Measurements from ENCODE around the gene CLSTN2.

Gene CLSTN2

DNA sequence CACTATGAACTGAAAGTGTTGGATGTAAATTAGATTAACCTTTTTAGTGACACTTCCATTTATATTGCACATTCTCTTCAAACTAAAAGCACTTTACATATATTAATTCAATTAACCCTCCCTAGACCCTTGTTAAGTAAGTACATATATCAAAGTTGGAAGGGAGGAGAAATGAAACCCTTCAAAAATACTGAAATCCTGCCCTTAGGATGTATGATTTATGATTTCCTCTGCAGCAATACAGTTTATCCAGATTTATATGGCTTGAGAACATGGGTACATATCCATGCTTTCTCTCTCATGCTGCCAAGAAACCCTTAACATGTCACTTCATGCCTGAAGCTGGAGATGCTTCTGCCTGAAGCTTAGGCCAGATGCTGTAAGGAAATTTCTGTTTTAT, 11.0 kb downstream of the CLSTN2 start:
- CTCF ChIA-PET, result no interaction called here

DNA sequence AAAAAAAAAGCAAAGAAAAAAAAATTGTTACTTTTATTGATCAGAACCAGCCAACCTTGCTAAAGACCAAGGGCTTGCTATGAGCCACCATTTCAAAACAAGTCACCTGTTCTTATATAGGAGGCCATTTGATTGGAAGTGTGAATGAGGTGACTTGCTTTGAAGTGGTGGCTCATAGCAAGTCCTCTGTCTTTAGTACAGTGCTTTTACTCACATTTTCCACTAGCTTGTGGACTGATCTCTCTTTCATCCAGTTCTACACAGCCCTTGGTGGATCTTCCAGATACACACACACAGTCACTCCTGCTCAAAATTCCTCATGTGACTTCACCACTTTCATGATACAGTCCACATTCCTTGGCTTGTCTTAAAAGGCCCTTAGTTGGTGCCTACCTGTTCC, 13.5 kb downstream of the CLSTN2 start:
- TF ChIP-seq CTBP1 (IDR thresholded peaks at IDR 0.05; ENCODE audit: borderline replicate concordance) (no peak), ZNF384 (IDR thresholded peaks at IDR 0.05) (no peak), NFRKB (IDR thresholded peaks at IDR 0.05) (no peak), HDGF (IDR thresholded peaks at IDR 0.05; ENCODE audit: borderline replicate concordance) (no peak), FOXK2 (IDR thresholded peaks at IDR 0.05) (no peak)
- TF ChIP-seq, protein P1, sequence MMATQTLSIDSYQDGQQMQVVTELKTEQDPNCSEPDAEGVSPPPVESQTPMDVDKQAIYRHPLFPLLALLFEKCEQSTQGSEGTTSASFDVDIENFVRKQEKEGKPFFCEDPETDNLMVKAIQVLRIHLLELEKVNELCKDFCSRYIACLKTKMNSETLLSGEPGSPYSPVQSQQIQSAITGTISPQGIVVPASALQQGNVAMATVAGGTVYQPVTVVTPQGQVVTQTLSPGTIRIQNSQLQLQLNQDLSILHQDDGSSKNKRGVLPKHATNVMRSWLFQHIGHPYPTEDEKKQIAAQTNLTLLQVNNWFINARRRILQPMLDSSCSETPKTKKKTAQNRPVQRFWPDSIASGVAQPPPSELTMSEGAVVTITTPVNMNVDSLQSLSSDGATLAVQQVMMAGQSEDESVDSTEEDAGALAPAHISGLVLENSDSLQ (IDR thresholded peaks at IDR 0.05), result no peak
- CTCF ChIA-PET, result no interaction called here
- POLR2A ChIA-PET, result no interaction called here
- no peak for DNase-seq (ENCODE audit: extremely low spot score)

More for the DNA sequence above, 11.0 kb downstream of the CLSTN2 start:
- POLR2A ChIA-PET, result no interaction called here
- no peak for DNase-seq (ENCODE audit: extremely low spot score)
- TF ChIP-seq BHLHE40 (IDR thresholded peaks at IDR 0.05; ENCODE audit: borderline replicate concordance), result no peak
- no peak for TF ChIP-seq NFRKB (IDR thresholded peaks at IDR 0.05)
- no peak for TF ChIP-seq FOXM1 (IDR thresholded peaks at IDR 0.05; ENCODE audit: borderline replicate concordance)
- TF ChIP-seq ARNT (IDR thresholded peaks at IDR 0.05), result no peak
- no peak for TF ChIP-seq FOXK2 (IDR thresholded peaks at IDR 0.05)
- no peak for TF ChIP-seq SUZ12 (IDR thresholded peaks at IDR 0.05)
- TF ChIP-seq FOXA1 (IDR thresholded peaks at IDR 0.05), result no peak
- TF ChIP-seq CTBP1 (IDR thresholded peaks at IDR 0.05; ENCODE audit: borderline replicate concordance), result no peak
- TF ChIP-seq LEF1 (IDR thresholded peaks at IDR 0.05; ENCODE audit: borderline replicate concordance), result no peak
- no peak for TF ChIP-seq L3MBTL2 (conservative IDR thresholded peaks at IDR 0.05)
- TF ChIP-seq, protein P1 (IDR thresholded peaks at IDR 0.05), result no peak
- no peak for TF ChIP-seq HDGF (IDR thresholded peaks at IDR 0.05; ENCODE audit: borderline replicate concordance)
- no peak for TF ChIP-seq SP1 (IDR thresholded peaks at IDR 0.05)

DNA sequence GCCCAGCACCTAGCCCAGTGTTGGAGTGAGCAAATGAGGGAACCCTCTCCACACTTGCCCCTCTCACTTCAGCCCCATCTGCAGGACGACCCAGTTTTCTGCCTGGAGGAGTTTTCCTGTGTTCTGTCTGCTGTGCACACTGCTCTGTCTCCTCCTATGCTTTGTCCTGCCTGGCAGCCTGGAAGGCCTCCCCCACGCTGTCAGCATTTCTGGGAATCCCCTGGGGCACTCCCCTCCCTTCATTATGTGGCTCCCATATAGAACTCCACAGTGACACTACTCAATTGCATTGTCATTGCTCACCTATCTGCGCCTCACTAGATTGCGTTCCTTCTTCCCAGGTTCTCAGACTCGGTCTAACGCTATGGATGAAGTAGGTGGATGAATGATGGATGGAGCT, 13.9 kb downstream of the CLSTN2 start:
- ChIA-PET CTCF (no interaction called here), POLR2A (no interaction called here)
- DNase-seq (ENCODE audit: extremely low spot score), result no peak
- TF ChIP-seq HDGF (IDR thresholded peaks at IDR 0.05; ENCODE audit: borderline replicate concordance) (no peak), BHLHE40 (IDR thresholded peaks at IDR 0.05; ENCODE audit: borderline replicate concordance) (no peak), L3MBTL2 (conservative IDR thresholded peaks at IDR 0.05) (no peak), FOXK2 (IDR thresholded peaks at IDR 0.05) (no peak), FOXA1 (IDR thresholded peaks at IDR 0.05) (no peak), NFRKB (IDR thresholded peaks at IDR 0.05) (no peak), LEF1 (IDR thresholded peaks at IDR 0.05; ENCODE audit: borderline replicate concordance) (no peak), TARDBP (IDR thresholded peaks at IDR 0.05) (no peak), SUZ12 (IDR thresholded peaks at IDR 0.05) (no peak), SP1 (IDR thresholded peaks at IDR 0.05) (no peak), CTBP1 (IDR thresholded peaks at IDR 0.05; ENCODE audit: borderline replicate concordance) (no peak), ARNT (IDR thresholded peaks at IDR 0.05) (no peak), ZNF384 (IDR thresholded peaks at IDR 0.05) (no peak), FOXM1 (IDR thresholded peaks at IDR 0.05; ENCODE audit: borderline replicate concordance) (no peak), ELF4 (IDR thresholded peaks at IDR 0.05) (no peak)
- TF ChIP-seq, protein P1 (IDR thresholded peaks at IDR 0.05), result no peak

GRCh38 chr3:139953131-139953910, 18.3 kb downstream of the CLSTN2 start:
- TF ChIP-seq LEF1 (IDR thresholded peaks at IDR 0.05; ENCODE audit: borderline replicate concordance) (no peak), FOXM1 (IDR thresholded peaks at IDR 0.05; ENCODE audit: borderline replicate concordance) (no peak), ARNT (IDR thresholded peaks at IDR 0.05) (no peak), SP1 (IDR thresholded peaks at IDR 0.05) (no peak), FOXA1 (IDR thresholded peaks at IDR 0.05) (no peak), HDGF (IDR thresholded peaks at IDR 0.05; ENCODE audit: borderline replicate concordance) (no peak), FOXK2 (IDR thresholded peaks at IDR 0.05) (no peak), NFRKB (IDR thresholded peaks at IDR 0.05) (no peak), SUZ12 (IDR thresholded peaks at IDR 0.05) (no peak), ELF4 (IDR thresholded peaks at IDR 0.05) (no peak), L3MBTL2 (conservative IDR thresholded peaks at IDR 0.05) (no peak)
- TF ChIP-seq, protein P1 (IDR thresholded peaks at IDR 0.05), result no peak
- POLR2A ChIA-PET, result no interaction called here
- CTCF ChIA-PET, result no interaction called here
- no peak for DNase-seq (ENCODE audit: extremely low spot score)

GRCh38 chr3:139954146-139954860, 19.3 kb downstream of the CLSTN2 start:
- TF ChIP-seq, protein P1 (IDR thresholded peaks at IDR 0.05), result no peak
- TF ChIP-seq LEF1 (IDR thresholded peaks at IDR 0.05; ENCODE audit: borderline replicate concordance) (no peak), FOXM1 (IDR thresholded peaks at IDR 0.05; ENCODE audit: borderline replicate concordance) (no peak), SUZ12 (IDR thresholded peaks at IDR 0.05) (no peak), ZNF384 (IDR thresholded peaks at IDR 0.05) (no peak), ARNT (IDR thresholded peaks at IDR 0.05) (no peak), FOXA1 (IDR thresholded peaks at IDR 0.05) (no peak), SP1 (IDR thresholded peaks at IDR 0.05) (no peak), BHLHE40 (IDR thresholded peaks at IDR 0.05; ENCODE audit: borderline replicate concordance) (no peak), FOXK2 (IDR thresholded peaks at IDR 0.05) (no peak), NFRKB (IDR thresholded peaks at IDR 0.05) (no peak), TARDBP (IDR thresholded peaks at IDR 0.05) (no peak), CTBP1 (IDR thresholded peaks at IDR 0.05; ENCODE audit: borderline replicate concordance) (no peak), ELF4 (IDR thresholded peaks at IDR 0.05) (no peak), HDGF (IDR thresholded peaks at IDR 0.05; ENCODE audit: borderline replicate concordance) (no peak), L3MBTL2 (conservative IDR thresholded peaks at IDR 0.05) (no peak)
- DNase-seq (ENCODE audit: extremely low spot score), result no peak
- ChIA-PET CTCF (no interaction called here), POLR2A (no interaction called here)

All from HEK293T (cell line).